DMS79 treated with DMSO at 0.1 percent for 48 hours (cell line): Measurements from ENCODE around the gene SECTM1.
A peak's percentile ranks its signal among the peaks of the same experiment; 100 is the strongest.

ENCODE experiments used
- DNase-seq: peaks from one replicate; lab custom pipeline; 2025; lab: John Stamatoyannopoulos, UW

Gene SECTM1

GRCh38 chr17:82298538-82299421 is 34.8 kb downstream of the SECTM1 start:
- DNase-seq = no peak

DNA sequence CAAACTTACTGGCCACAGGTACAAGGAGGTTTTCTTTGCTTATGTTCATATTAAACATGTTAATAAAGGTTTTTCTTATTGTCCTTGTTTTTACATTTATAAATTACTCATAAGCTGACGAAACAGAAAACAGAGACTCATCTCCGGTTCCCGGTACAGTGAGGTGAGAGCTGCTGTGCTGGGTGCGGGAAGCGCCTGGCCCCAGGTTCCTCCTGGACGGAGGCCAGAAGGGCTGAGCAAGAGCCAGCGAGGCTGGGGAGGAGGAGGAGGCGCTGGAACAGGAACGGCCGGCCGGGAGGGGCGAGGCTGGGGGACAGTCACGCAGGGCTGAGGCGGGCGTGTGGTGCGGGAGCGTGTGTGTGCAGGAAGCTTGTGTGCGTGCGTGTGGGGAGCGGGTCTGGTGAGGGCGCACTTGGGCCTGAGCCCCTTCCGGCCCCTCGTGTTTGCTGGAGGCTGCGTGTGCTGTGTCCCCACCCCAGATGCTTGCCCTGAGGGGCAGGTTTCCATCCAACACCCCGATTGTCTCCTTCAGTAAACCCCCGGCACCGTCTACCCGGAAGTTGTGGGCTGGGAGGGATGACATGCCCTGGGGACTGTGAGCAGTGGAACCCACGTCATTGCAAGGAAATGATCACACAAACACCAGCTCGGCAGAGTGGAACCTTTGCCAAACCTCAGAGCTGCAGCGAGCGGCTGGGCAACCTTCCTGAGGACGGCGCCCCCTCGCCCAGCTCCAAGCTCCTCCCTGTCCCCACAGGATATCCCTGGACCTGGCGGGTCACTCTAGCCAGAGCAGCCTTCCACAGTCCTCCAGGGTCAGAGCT is 35.6 kb downstream of the SECTM1 start:
- peak; percentile 49 for DNase-seq

GRCh38 chr17:82297280-82297713 is 36.3 kb downstream of the SECTM1 start:
- DNase-seq = peak; percentile 49

- DNase-seq = no peak
Observed at GRCh38 chr17:82296511-82297279, 36.9 kb downstream of the SECTM1 start.

DNA sequence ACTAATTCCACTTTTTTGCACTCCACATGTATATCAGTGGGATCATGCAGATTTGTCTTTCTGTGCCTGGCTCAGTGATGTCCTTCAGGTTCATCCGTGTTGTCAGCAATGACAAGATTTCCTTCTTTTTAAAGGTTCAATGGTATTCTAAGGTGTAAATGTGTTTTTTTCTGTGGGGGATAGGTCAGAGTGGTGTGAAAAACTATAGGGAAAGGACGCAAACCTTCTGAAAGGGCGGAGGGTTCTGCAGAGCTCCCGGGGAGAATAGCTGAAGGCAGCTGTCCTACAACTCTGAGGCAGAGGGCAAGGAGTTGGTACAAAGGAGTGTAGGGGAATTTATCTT is 38.1 kb downstream of the SECTM1 start:
- DNase-seq = no peak

DNA sequence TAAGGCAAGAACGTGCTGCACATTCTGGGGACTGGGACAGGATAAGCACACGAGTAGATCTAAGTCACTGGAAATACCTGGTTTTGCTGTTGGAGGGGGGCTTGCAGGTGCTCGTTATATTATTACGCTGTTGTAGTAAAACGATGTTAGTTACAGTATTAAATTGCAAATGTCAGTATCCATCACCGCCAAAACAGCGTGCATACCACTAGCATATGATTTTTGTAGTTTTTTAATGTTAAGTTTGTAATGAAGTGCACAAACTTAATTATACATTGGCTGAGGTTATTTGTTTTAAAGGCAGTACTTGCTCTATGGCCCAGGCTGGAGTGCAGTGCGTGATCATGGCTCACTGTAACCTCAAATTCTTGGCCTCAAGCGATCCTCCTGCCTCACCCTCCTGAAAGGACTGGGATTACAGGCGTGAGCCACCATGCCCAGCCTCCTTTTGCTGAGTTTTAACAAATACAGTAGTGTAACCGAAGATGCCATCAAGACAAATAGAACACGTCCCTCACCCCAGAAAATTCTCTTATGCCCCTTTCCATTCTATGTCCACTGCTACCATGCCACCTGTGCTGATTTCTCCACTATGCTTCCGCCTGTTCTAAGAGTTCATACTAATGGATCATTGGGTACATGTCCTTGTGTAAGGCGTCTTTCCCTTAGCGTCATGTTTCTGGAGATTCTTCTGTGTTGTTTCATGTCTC is 39.3 kb downstream of the SECTM1 start:
- DNase-seq = no peak

GRCh38 chr17:82292251-82293154 is 41.1 kb downstream of the SECTM1 start:
- peak; percentile 89 for DNase-seq

- no peak for DNase-seq
Observed at GRCh38 chr17:82291582-82292250, 41.9 kb downstream of the SECTM1 start.

GRCh38 chr17:82287868-82288801 is 45.4 kb downstream of the SECTM1 start:
- DNase-seq = no peak

- DNase-seq = no peak
Observed at GRCh38 chr17:82287013-82287867, 46.3 kb downstream of the SECTM1 start.

- DNase-seq = no peak
Observed at GRCh38 chr17:82285141-82285540, 48.4 kb downstream of the SECTM1 start.

GRCh38 chr17:82283208-82283749 is 50.3 kb downstream of the SECTM1 start:
- DNase-seq = peak; percentile 14

DNA sequence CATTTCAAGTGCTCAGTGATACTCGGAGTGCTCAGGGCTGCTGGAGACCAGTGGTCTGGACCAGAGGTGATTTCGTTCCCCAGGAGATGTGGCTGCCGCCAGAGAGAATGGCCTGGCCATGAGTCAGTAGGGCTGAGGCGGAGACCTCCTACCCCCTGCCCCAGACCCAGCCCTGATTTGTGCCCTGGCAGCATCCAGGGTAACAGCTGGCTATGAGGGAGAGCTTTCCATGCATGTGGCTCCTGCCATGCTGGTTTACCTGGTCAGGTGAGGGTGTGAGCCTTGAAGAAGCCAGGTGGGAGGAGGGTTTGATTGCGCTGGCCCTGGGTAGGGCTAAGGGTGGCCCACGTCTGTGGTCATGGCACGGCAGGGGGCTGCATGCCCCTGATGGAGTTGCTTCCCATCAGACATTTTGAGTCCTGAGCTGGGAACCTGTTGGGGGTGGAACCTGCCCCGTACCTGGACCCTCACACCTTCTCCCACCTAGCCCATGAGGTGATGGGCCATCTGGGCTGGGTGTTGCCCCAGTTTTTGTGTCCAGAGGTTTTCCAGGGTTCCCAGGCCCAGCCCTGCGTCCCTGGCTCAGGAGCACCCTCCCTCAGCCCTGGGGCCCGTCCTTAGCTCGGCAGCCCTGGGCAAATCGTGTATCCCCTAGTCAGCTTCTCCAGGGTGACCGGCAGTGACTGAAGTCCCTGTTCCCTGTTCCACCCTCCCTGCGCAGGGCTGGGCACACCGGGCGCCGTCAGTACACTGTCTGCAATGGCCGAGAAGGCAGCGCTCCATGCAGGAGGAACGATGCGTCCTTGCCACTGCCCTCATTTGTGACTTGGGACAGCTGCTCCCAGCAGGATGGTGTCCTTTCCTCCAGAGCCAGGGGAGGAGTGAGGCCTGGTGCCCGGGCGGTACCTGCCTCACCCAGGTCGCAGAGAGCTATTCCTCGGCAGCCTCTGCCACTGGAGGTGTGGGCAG is 51.0 kb downstream of the SECTM1 start:
- no peak for DNase-seq

DNA sequence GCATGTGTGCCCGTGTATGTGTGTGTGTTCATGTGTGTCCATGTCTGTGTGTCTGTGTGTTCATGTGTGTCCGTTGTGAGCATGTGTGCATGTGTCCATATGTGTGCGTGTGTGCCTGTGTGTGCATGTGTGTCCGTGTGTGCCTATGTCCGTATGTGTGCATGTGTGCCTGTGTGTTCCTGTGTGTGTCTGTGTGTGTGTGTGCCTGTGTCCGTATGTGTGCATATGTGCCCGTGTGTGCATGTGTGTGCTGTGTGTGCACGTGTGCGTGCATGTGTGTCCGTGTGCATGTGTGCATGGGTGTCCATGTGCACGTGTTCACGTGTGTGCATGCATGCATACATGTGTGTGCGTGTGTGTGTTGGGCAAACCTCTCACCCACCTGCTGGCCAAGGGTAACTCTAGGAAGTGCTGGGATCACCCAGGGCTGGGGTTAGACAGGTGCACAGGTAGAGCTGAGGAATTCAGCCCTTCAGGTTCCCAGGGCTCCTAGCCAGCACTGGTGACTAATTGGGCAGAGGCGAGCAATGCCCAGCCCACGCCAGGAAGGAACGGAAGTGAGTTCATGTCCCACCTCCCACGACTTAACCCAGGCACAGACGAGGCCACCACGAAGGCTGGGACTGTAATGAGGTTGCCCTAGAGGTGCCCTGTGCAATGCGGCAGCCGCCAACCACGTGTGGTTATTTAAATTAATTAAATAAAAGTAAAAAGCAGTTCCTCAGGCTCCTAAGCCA is 51.9 kb downstream of the SECTM1 start:
- no peak for DNase-seq

- no peak for DNase-seq
Observed at GRCh38 chr17:82281076-82281475, 52.5 kb downstream of the SECTM1 start.

- no peak for DNase-seq
Observed at GRCh38 chr17:82280537-82280936, 53.0 kb downstream of the SECTM1 start.
